Activated CD8-positive, alpha-beta memory T cell treated with anti-CD3 and anti-CD28 coated beads, Interleukin-2, amount 50 U/mL, for 24 hours (primary cell): ENCODE data around the gene SLC17A9.

Experiments
- DNase-seq: peaks from one replicate; pipeline ENCODE4 v3.0.0-alpha.2; 2020; ENCODE audit errors: extremely low read depth

Gene SLC17A9

GRCh38 chr20:63002511-63002910 lies 50.0 kb downstream of the SLC17A9 start:
- no peak for DNase-seq

- DNase-seq, result no peak
These were observed 51.0 kb downstream of the SLC17A9 start for GRCh38 chr20:63003546-63003945.

GRCh38 chr20:63004607-63005364 lies 52.3 kb downstream of the SLC17A9 start:
- no peak for DNase-seq

GRCh38 chr20:63005365-63005861 lies 52.9 kb downstream of the SLC17A9 start:
- DNase-seq, result no peak

GRCh38 chr20:63005862-63006539 lies 53.5 kb downstream of the SLC17A9 start:
- no peak for DNase-seq

GRCh38 chr20:63006540-63007359 lies 54.2 kb downstream of the SLC17A9 start, which contains the start of gene BHLHE23:
Gene BHLHE23 (minus strand): TSS chr20:63006964. CDS start chr20:63006774, 190 bp downstream.
- DNase-seq, result no peak

GRCh38 chr20:63007360-63007645 lies 54.8 kb downstream of the SLC17A9 start:
- no peak for DNase-seq

- no peak for DNase-seq
These were observed 55.4 kb downstream of the SLC17A9 start for GRCh38 chr20:63007646-63008488.

- no peak for DNase-seq
These were observed 56.1 kb downstream of the SLC17A9 start for GRCh38 chr20:63008541-63009044.

GRCh38 chr20:63009045-63009961 lies 56.8 kb downstream of the SLC17A9 start:
- peak; percentile 29 for DNase-seq

GRCh38 chr20:63009988-63010769 lies 57.7 kb downstream of the SLC17A9 start:
- DNase-seq, result peak; percentile 52

- no peak for DNase-seq
These were observed 59.3 kb downstream of the SLC17A9 start for GRCh38 chr20:63011798-63012197.

- DNase-seq, result no peak
These were observed 60.7 kb downstream of the SLC17A9 start for GRCh38 chr20:63013207-63013606.

- DNase-seq, result no peak
These were observed 61.8 kb downstream of the SLC17A9 start for GRCh38 chr20:63014287-63014686.

GRCh38 chr20:63014710-63015109 lies 62.2 kb downstream of the SLC17A9 start:
- no peak for DNase-seq

- no peak for DNase-seq
These were observed 62.7 kb downstream of the SLC17A9 start for GRCh38 chr20:63015147-63015661.

GRCh38 chr20:63015662-63016361 lies 63.3 kb downstream of the SLC17A9 start:
- no peak for DNase-seq

- no peak for DNase-seq
These were observed 64.1 kb downstream of the SLC17A9 start for GRCh38 chr20:63016514-63017075.
